Hepatocyte (in vitro differentiated cells): ENCODE data around the gene CD69.

Experiments
- EZH2 ChIP-seq: fragments of 200-600 bp; sonication (generic); IDR thresholded peaks from 2 replicates; pipeline ENCODE4 v1.6.1; 2016; ENCODE audit warnings: antibody characterized with exemption, mild to moderate bottlenecking, borderline replicate concordance
- EZH2phosphoT487 ChIP-seq: fragments of 200-600 bp; sonication (generic); IDR thresholded peaks from one replicate; pipeline ENCODE4 v1.6.1; 2018; ENCODE audit warnings: antibody characterized with exemption, mild to moderate bottlenecking, low read depth, moderate library complexity; ENCODE audit not compliant: unreplicated experiment, severe bottlenecking

DNA sequence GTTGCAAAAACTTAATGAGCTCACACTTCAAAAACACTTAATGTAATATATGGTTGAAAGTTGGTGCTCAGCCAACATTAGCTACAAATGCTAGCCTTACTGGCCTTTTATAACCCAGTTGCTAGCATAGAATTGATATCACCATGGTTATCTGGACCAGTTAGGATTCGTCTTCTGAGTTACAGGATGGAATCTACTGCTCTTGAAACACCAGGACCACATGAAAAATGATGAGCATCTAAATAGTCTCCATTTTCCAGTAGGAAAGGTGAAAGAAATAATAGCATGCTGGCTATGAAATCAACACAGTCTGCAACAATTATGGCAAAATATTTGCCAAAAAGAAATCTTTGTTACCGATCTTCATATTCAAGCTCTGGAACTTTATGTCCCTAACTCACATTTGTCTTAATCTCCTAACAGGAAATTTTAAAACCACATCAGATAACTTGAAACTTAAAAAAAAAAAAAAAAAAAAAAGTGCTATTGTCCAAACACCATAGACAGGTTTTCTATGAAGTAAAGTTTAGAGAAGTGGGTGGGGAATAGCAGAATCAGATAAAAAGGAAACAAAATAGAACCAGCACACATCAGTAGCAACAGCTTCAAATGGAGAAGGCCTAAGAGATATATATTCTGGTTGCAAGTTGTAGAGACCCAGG is 12.6 kb upstream of the CD69 start:
- no peak for TF ChIP-seq EZH2phosphoT487
- TF ChIP-seq EZH2: no peak
